Fibroblast of lung (primary cell): ENCODE measurements around the gene ASB4.
"Not testable (repeated sequence)": the region's sequence is repeated elsewhere in the genome, so short reads cannot be mapped to it uniquely, and the experiment has no call there.

Experiments
- EZH2 ChIP-seq: IDR thresholded peaks from 2 replicates; pipeline ENCODE4 v1.5.1; 2012; ENCODE audit warnings: low read length, control low read depth, mild to moderate bottlenecking; ENCODE audit errors: missing control alignments
- TF ChIP-seq, protein P1 (sequence below), 2 donors: IDR thresholded peaks in 1 of 2; conservative IDR thresholded peaks in 1 of 2; 1 replicate in 1 of 2; 2 replicates in 1 of 2; pipeline ENCODE4 v1.5.1; 2011 to 2012; ENCODE audit warnings: low read length in 2 of 2, control low read depth in 1 of 2, inconsistent platforms in 1 of 2, low read depth in 1 of 2, mild to moderate bottlenecking in 1 of 2

DNA sequence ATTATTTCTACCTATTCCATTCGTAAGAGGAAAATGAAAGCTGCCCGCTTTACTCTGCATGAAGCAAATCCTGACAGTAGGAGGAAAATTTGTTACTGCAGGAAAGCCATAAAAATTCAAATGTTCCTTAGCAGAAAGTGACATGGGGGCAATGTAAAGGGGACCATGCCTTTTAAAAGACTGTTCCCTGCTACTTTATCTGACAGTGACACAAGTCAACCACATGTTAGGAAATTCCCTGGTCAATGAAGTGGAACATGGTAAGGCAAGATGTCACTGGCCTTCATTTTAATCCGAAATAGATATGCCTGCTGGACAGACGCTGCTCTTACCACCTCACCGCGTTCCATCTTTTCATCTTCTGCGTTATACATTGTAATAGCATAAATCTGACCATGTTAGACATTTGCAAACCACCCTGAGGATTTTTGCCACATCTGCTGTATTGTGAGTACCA is 18.4 kb downstream of the ASB4 start:
- TF ChIP-seq, protein P1, sequence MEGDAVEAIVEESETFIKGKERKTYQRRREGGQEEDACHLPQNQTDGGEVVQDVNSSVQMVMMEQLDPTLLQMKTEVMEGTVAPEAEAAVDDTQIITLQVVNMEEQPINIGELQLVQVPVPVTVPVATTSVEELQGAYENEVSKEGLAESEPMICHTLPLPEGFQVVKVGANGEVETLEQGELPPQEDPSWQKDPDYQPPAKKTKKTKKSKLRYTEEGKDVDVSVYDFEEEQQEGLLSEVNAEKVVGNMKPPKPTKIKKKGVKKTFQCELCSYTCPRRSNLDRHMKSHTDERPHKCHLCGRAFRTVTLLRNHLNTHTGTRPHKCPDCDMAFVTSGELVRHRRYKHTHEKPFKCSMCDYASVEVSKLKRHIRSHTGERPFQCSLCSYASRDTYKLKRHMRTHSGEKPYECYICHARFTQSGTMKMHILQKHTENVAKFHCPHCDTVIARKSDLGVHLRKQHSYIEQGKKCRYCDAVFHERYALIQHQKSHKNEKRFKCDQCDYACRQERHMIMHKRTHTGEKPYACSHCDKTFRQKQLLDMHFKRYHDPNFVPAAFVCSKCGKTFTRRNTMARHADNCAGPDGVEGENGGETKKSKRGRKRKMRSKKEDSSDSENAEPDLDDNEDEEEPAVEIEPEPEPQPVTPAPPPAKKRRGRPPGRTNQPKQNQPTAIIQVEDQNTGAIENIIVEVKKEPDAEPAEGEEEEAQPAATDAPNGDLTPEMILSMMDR (conservative IDR thresholded peaks at IDR 0.05 in 1 of 2, IDR thresholded peaks at IDR 0.05 in 1 of 2; ENCODE audit: low read depth in 1 of 2, low read length in 2 of 2): not testable (repeated sequence)
- not testable (repeated sequence) for TF ChIP-seq EZH2
